Epithelial cell of proximal tubule (primary cell): Measurements from ENCODE around the gene PPP2R2C. TPM values are rescaled to one million over a fixed set of nuclear protein-coding genes. Genes with fewer than 3 reads are reported as not detected.

Source experiments
- DNase-seq: peaks from one replicate; pipeline ENCODE4 v3.0.0-alpha.2; 2011; ENCODE audit warnings: low read depth
- H3K4me3 ChIP-seq: 2 replicates; pipeline ENCODE4 v1.5.1; 2011; ENCODE audit warnings: low read depth, mild to moderate bottlenecking, low read length
- CTCF ChIP-seq: conservative IDR thresholded peaks from 2 replicates; pipeline ENCODE4 v1.5.1; 2012; ENCODE audit warnings: low read depth, mild to moderate bottlenecking, low read length
- total RNA-seq: library from RNA; depleted of rRNA; stranded (reverse); fragments of >200 nt; gene quantifications from 2 replicates; pipeline ENCODE4 v1.2.3, GENCODE V29; 2015

PPP2R2C gene
- total RNA-seq, 1 donor from 2014 or later: not detected

- no peak overlapping the region for H3K4me3 ChIP-seq
- no peak for DNase-seq
- no peak for TF ChIP-seq CTCF
Measured at GRCh38 chr4:6445403-6446129, 26.8 kb downstream of the PPP2R2C start.

- no peak for DNase-seq
- TF ChIP-seq CTCF: no peak
Measured at GRCh38 chr4:6444582-6444981, 27.8 kb downstream of the PPP2R2C start.

GRCh38 chr4:6443035-6444023 lies 29.1 kb downstream of the PPP2R2C start:
- TF ChIP-seq CTCF: no peak

More at GRCh38 chr4:6444582-6444981, 27.8 kb downstream of the PPP2R2C start:
- no peak overlapping the region for H3K4me3 ChIP-seq

GRCh38 chr4:6442555-6442954 lies 29.9 kb downstream of the PPP2R2C start:
- H3K4me3 ChIP-seq: no peak overlapping the region
- TF ChIP-seq CTCF: no peak
- no peak for DNase-seq

More at GRCh38 chr4:6443035-6444023, 29.1 kb downstream of the PPP2R2C start:
- DNase-seq: no peak
- no peak overlapping the region for H3K4me3 ChIP-seq

- DNase-seq: no peak
- no peak for TF ChIP-seq CTCF
Measured at GRCh38 chr4:6441758-6442157, 30.7 kb downstream of the PPP2R2C start.

GRCh38 chr4:6441202-6441582 lies 31.2 kb downstream of the PPP2R2C start:
- no peak for TF ChIP-seq CTCF
- DNase-seq: no peak
- H3K4me3 ChIP-seq: no peak overlapping the region

More at GRCh38 chr4:6441758-6442157, 30.7 kb downstream of the PPP2R2C start:
- no peak overlapping the region for H3K4me3 ChIP-seq
